ENCODE data around the gene HOXD9.

The HOXD9 gene

GRCh38 chr2:176142281-176142680 is 19.8 kb downstream of the HOXD9 start:
- DNase-seq (ENCODE audit: low read depth): no peak
- TF ChIP-seq, protein P1, sequence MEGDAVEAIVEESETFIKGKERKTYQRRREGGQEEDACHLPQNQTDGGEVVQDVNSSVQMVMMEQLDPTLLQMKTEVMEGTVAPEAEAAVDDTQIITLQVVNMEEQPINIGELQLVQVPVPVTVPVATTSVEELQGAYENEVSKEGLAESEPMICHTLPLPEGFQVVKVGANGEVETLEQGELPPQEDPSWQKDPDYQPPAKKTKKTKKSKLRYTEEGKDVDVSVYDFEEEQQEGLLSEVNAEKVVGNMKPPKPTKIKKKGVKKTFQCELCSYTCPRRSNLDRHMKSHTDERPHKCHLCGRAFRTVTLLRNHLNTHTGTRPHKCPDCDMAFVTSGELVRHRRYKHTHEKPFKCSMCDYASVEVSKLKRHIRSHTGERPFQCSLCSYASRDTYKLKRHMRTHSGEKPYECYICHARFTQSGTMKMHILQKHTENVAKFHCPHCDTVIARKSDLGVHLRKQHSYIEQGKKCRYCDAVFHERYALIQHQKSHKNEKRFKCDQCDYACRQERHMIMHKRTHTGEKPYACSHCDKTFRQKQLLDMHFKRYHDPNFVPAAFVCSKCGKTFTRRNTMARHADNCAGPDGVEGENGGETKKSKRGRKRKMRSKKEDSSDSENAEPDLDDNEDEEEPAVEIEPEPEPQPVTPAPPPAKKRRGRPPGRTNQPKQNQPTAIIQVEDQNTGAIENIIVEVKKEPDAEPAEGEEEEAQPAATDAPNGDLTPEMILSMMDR (IDR thresholded peaks at IDR 0.05; ENCODE audit: control insufficient read depth, extremely low read depth, insufficient read depth): no peak
- no peak overlapping the region for H3K4me3 ChIP-seq (ENCODE audit: low read depth, low read length)

- DNase-seq (ENCODE audit: low read depth): no peak
- TF ChIP-seq, protein P1 (IDR thresholded peaks at IDR 0.05; ENCODE audit: control insufficient read depth, extremely low read depth, insufficient read depth): no peak
- no peak overlapping the region for H3K4me3 ChIP-seq (ENCODE audit: low read depth, low read length)
These were observed 22.8 kb downstream of the HOXD9 start for GRCh38 chr2:176145085-176145969.

GRCh38 chr2:176146101-176146500 is 23.6 kb downstream of the HOXD9 start:
- DNase-seq (ENCODE audit: low read depth): peak; percentile 26
- no peak overlapping the region for H3K4me3 ChIP-seq (ENCODE audit: low read depth, low read length)
- TF ChIP-seq, protein P1 (IDR thresholded peaks at IDR 0.05; ENCODE audit: control insufficient read depth, extremely low read depth, insufficient read depth): no peak

DNA sequence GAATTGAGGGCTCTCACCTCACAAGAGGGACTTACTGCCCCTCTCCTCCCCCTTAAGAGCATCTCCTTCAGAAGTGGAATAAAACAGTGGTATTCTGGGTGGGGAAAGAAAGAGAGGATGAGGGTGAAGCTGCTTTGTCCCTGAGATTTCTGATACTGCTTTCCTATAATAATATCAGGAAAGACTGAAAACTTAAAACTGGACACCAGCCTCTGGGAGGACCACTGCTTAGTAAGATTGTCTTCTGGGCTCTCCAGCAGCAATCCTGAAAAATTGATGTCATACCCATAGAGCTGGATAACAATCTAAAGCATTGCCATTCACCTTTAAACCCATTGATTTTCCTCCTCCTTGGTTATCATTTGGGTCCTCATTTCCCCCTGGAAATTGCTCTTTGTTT is 24.1 kb downstream of the HOXD9 start:
- DNase-seq (ENCODE audit: low read depth): no peak
- H3K4me3 ChIP-seq (ENCODE audit: low read depth, low read length): no peak overlapping the region
- TF ChIP-seq, protein P1 (IDR thresholded peaks at IDR 0.05; ENCODE audit: control insufficient read depth, extremely low read depth, insufficient read depth): no peak

GRCh38 chr2:176147210-176147799 is 24.8 kb downstream of the HOXD9 start:
- no peak overlapping the region for H3K4me3 ChIP-seq (ENCODE audit: low read depth, low read length)
- no peak for DNase-seq (ENCODE audit: low read depth)
- TF ChIP-seq, protein P1 (IDR thresholded peaks at IDR 0.05; ENCODE audit: control insufficient read depth, extremely low read depth, insufficient read depth): no peak

- DNase-seq (ENCODE audit: low read depth): no peak
- TF ChIP-seq, protein P1 (IDR thresholded peaks at IDR 0.05; ENCODE audit: control insufficient read depth, extremely low read depth, insufficient read depth): no peak
These were observed 25.4 kb downstream of the HOXD9 start for GRCh38 chr2:176147800-176148496.

More at GRCh38 chr2:176147800-176148496, 25.4 kb downstream of the HOXD9 start:
- no peak overlapping the region for H3K4me3 ChIP-seq (ENCODE audit: low read depth, low read length)
